Stimulated activated CD4-positive, alpha-beta T cell treated with anti-CD3 and anti-CD28 coated beads, Interleukin-4, amount 100 ng/mL, for 1 hour (primary cell): Measurements from ENCODE around the gene KCNT2.
"Not testable (repeated sequence)": the region's sequence is repeated elsewhere in the genome, so short reads cannot be mapped to it uniquely, and the experiment has no call there.

Experiments used
- DNase-seq: peaks from one replicate; pipeline ENCODE4 v3.0.0-alpha.2; 2020

Gene KCNT2

GRCh38 chr1:196590012-196590708 is 18.1 kb downstream of the KCNT2 start:
- DNase-seq = no peak

- no peak for DNase-seq
Measured at GRCh38 chr1:196584696-196585095, 23.5 kb downstream of the KCNT2 start.

- DNase-seq = no peak
Measured at GRCh38 chr1:196577386-196577785, 30.9 kb downstream of the KCNT2 start.

GRCh38 chr1:196573226-196573625 is 35.0 kb downstream of the KCNT2 start:
- no peak for DNase-seq

- no peak for DNase-seq
Measured at GRCh38 chr1:196567238-196567637, 41.0 kb downstream of the KCNT2 start.

- DNase-seq = no peak
Measured at GRCh38 chr1:196563768-196564167, 44.5 kb downstream of the KCNT2 start.

GRCh38 chr1:196559314-196559713 is 48.9 kb downstream of the KCNT2 start:
- DNase-seq = no peak

GRCh38 chr1:196558411-196558810 is 49.8 kb downstream of the KCNT2 start:
- DNase-seq = no peak

GRCh38 chr1:196557797-196558196 is 50.4 kb downstream of the KCNT2 start:
- DNase-seq = no peak

GRCh38 chr1:196550731-196551130 is 57.5 kb downstream of the KCNT2 start:
- no peak for DNase-seq

- DNase-seq = no peak
Measured at GRCh38 chr1:196546272-196547111, 61.7 kb downstream of the KCNT2 start.

GRCh38 chr1:196545222-196545621 is 63.0 kb downstream of the KCNT2 start:
- DNase-seq = no peak

- no peak for DNase-seq
Measured at GRCh38 chr1:196544617-196545016, 63.6 kb downstream of the KCNT2 start.

- DNase-seq = no peak
Measured at GRCh38 chr1:196543833-196544232, 64.4 kb downstream of the KCNT2 start.

GRCh38 chr1:196538473-196538872 is 69.8 kb downstream of the KCNT2 start:
- no peak for DNase-seq

- no peak for DNase-seq
Measured at GRCh38 chr1:196535727-196536126, 72.5 kb downstream of the KCNT2 start.

- DNase-seq = no peak
Measured at GRCh38 chr1:196531737-196532524, 76.3 kb downstream of the KCNT2 start.

GRCh38 chr1:196527919-196528318 is 80.3 kb downstream of the KCNT2 start:
- DNase-seq = no peak

- not testable (repeated sequence) for DNase-seq
Measured at GRCh38 chr1:196522574-196523345, 85.5 kb downstream of the KCNT2 start.

- DNase-seq = no peak
Measured at GRCh38 chr1:196517193-196517592, 91.0 kb downstream of the KCNT2 start.

GRCh38 chr1:196516373-196516772 is 91.9 kb downstream of the KCNT2 start:
- DNase-seq = no peak

GRCh38 chr1:196515904-196516303 is 92.3 kb downstream of the KCNT2 start:
- DNase-seq = no peak

- no peak for DNase-seq
Measured at GRCh38 chr1:196513821-196514220, 94.4 kb downstream of the KCNT2 start.
